NCI-H1930 (cell line): ENCODE data around the gene MYO1D.

Experiments used
- DNase-seq, 2 experiments: peaks; one replicate each; lab custom pipeline; 2025; lab: John Stamatoyannopoulos, UW

The MYO1D gene

GRCh38 chr17:32815460-32815859 lies 61.5 kb downstream of the MYO1D start:
- DNase-seq = no peak

DNA sequence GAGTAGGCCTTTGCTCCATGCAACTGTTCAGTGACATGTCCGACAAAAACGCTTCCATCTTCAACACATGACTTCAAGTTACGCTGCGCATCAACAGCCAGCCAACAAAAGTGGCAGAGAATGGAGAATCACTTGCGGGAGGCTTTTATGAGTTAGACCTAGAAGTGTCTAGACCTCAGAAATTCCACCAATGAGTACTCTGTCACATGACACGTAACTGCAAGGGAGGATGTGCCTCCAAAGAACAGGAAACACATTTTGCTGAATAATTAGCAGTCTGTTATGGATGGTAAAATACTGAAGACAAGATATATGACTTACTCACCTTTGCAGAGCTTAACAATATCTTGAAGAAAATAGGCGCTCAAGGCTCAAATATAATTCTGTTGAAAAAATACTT lies 62.1 kb downstream of the MYO1D start:
- no peak for DNase-seq

- no peak for DNase-seq
Observed at GRCh38 chr17:32813021-32813420, 63.9 kb downstream of the MYO1D start.

- DNase-seq = no peak
Observed at GRCh38 chr17:32810690-32811089, 66.2 kb downstream of the MYO1D start.

DNA sequence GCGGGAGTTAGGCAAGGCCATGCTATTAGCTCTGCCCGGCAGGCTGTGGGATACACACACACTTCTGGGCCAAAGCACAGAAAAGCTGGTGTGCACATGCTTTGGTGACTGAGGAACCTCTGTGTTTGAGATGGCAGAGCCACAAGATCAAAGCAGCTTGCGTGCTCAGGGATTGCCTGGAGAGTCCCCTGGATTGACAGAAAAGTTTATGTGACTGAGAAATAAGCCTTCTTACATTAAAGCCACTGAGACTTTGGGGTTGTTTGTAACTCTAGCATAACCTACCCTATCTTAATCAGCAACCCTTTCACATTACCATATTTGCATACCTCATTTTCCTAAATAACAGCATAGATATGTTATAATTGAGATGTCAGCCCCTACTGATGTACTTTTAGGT lies 69.3 kb downstream of the MYO1D start:
- DNase-seq = no peak

GRCh38 chr17:32806646-32807045 lies 70.3 kb downstream of the MYO1D start:
- no peak for DNase-seq

GRCh38 chr17:32805029-32805976 lies 71.6 kb downstream of the MYO1D start:
- no peak for DNase-seq

DNA sequence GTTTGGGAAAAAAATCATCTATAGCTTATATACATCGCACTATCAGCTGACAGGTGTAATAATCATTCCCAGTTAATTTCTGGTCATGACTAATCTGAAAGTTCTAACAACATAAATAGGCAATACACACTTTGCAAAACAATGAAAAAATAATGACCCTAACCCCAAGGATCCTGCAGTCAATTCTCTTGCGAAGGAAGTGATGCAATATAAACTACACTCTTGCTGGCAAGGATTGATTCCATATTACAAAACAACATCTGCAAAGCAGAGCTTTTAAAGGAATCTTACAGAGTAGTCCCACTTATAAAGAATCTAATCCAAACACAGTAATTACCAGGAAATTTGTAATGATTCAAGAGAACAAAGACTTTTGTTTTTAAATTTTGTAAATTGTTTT lies 73.4 kb downstream of the MYO1D start:
- DNase-seq = no peak

- no peak for DNase-seq
Observed at GRCh38 chr17:32802306-32802705, 74.6 kb downstream of the MYO1D start.

DNA sequence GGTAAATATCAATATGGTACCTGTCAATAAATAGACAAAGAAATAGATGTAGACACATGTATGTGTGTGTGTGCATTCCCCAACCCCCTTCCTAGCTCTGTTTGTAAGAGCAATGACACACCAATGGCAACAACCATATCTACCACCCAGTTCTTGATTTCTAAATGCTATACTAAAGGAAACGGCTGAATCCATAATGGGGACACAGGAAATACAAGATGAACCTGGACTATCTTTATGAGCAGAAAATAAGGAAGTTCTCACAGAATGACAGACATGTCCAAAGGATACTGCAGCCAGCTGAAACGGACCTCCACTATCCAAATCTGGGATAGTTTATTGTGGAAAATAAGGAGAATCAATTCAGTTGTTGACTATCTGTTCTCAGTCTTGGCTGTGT lies 75.3 kb downstream of the MYO1D start:
- DNase-seq = no peak

GRCh38 chr17:32801193-32801592 lies 75.7 kb downstream of the MYO1D start:
- no peak for DNase-seq

- no peak for DNase-seq
Observed at GRCh38 chr17:32798938-32799337, 78.0 kb downstream of the MYO1D start.

DNA sequence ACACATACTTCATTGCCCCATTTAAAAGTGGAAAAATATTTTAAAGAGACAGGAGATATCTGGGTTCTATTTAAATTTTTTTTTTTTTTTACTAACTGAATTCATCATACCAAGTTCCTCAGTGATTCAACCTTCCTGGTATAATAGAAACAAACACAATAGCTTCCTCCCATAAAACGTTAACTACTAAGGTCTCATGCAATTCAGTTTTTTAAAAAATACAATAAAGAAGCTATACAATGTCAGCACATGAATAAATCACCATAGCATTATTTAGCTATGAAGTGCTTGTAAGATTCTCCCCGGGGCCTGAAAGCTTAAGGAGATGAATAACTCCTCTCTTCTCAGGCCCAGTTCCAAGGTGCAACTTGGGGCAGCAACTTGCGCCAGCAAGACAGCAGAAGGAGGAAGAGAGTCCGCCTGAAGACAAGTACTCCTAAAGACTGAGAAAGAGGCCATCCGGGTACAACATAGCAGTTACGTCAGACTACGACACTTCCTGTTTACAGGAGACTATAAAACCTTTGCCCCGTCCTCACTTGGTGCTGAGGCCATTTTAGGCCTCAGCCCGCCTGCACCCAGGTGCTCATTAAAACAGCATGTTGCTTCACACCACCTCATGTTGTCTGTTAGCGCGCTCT lies 81.5 kb downstream of the MYO1D start:
- DNase-seq = no peak

- DNase-seq = no peak
Observed at GRCh38 chr17:32794533-32795246, 82.2 kb downstream of the MYO1D start.

- no peak for DNase-seq
Observed at GRCh38 chr17:32793841-32794240, 83.1 kb downstream of the MYO1D start.

DNA sequence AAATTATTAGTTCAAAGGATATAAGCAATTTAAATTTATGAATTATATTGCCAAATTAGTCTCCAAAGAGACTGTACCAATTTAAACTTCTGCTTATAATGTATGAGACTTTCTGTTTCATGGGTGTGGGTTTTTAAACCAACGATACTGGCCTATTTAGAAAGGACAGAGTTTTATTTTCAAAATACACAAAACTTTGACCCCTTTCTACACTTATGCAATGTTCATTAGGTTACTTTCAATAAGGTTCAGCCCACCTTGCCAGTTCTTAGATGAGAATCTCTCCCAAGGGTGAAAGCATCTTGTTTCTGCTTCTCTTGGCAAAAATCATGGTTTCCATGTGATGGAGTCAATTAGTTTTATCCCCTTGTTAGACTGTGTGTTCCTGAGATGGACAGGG lies 84.7 kb downstream of the MYO1D start:
- no peak for DNase-seq

DNA sequence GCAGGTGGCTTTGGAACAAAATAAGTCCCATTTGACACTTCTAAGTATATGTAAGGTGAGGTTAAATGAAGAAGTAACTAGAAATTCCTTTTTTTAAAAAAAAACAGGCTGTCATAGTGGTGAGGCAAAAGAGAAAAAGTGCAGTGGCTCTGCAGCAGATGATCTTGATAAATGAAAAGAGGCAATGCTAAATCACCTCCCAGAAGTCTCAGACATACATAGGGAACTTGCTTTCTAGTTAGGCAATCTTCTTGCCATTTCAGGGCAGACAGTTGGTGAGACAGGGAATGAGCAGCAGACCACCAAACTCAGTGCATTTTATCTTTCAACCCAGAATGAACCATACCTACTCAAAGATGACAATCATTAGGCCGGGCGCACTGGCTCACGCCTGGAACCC lies 90.8 kb downstream of the MYO1D start:
- DNase-seq = no peak

DNA sequence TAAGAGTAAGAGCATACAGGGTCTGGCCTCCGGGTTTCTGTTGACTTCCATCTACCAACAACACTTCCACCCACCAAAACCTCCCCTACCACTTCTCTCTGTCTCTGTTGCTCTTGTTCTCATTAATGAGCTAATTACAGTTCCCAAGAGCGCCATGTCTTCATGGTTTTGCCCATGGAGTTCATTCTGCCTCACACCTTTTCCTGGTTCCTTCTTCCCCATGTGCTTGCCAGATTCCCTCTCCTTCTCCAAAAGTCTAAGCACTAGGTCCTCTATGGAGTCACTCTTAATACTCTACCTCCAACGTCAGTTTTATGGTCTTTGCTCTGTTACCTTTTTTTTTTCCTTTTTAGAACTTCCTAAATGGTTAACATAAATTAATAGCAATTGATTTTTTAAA lies 92.8 kb downstream of the MYO1D start:
- DNase-seq = no peak

DNA sequence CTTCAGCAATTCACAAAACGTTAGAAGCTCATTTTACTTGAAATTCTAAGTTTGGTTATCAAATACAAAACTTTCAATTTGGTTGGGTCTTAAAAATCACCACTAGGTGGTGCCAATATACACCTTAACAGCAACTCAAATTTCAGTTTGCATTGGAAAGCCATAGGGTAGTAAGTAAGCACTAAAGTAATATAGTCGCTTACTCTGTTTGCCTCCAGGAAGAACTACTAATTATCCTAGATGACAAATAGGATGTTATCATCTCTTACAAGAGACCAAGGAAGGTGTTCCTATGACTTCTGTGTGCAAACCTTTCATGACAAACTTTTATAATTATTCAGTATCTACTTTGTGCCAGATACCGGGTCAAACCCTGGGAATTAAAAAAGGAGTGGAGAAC lies 93.3 kb downstream of the MYO1D start:
- DNase-seq = peak; percentile 1 to 27

GRCh38 chr17:32780721-32781120 lies 96.2 kb downstream of the MYO1D start:
- no peak for DNase-seq

DNA sequence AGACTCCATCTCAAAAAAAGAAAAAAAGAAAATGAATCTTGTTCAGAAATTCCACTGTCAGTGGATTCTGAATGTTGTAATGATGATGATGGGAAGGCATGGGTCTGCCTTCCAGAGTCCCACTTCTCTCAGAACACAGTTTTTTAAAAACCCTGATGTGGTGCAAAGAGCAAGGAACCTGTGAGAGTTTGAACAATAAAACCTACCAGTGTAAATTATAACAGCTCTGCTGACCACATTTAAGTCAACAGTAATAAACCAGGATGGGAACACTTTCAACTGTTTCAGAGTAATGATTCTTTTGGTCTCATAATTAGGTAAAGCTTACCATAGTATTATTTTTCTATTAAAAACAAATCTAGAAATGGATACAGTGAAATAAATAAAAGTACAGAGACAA lies 99.0 kb downstream of the MYO1D start:
- DNase-seq = no peak

- DNase-seq = no peak
Observed at GRCh38 chr17:32777436-32777835, 99.5 kb downstream of the MYO1D start.

- DNase-seq = no peak
Observed at GRCh38 chr17:32774695-32775084, 102.2 kb downstream of the MYO1D start.
